ENCODE data around the gene CRYBG2.

- TF ChIP-seq GLIS3 (CRISPR knock-in tag; IDR thresholded peaks at IDR 0.05) (no peak), ZNF70 (CRISPR knock-in tag; IDR thresholded peaks at IDR 0.05) (no peak)
Measured at GRCh38 chr1:26337625-26338024, 16.3 kb downstream of the CRYBG2 start.

Measured in SK-N-SH treated with all-trans-retinoic acid at 6 μM for 48 hours (cell line).